Activated naive CD8-positive, alpha-beta T cell treated with anti-CD3 and anti-CD28 coated beads, Interleukin-2, amount 50 U/mL, for 24 hours (primary cell): ENCODE data around the gene ABHD16A.

ENCODE experiments used
- ATAC-seq: fragments of 150-1000 bp; cut with Tn5 transposase; one replicate; pipeline ENCODE4 v1.10.0; 2021
- DNase-seq: peaks from one replicate; pipeline ENCODE4 v3.0.0; 2021
- H3K27ac Mint-ChIP-seq: one replicate; pipeline ENCODE4 v1.8.0; 2021; ENCODE audit warnings: mild to moderate bottlenecking, mixed read lengths
- H3K27me3 Mint-ChIP-seq: one replicate; pipeline ENCODE4 v1.8.0; 2021; ENCODE audit warnings: mixed read lengths
- H3K36me3 Mint-ChIP-seq: one replicate; pipeline ENCODE4 v1.8.0; 2021; ENCODE audit warnings: low read depth, mixed read lengths
- H3K4me1 Mint-ChIP-seq: one replicate; pipeline ENCODE4 v1.8.0; 2021; ENCODE audit warnings: mixed read lengths
- H3K4me3 Mint-ChIP-seq: one replicate; pipeline ENCODE4 v1.8.0; 2021; ENCODE audit warnings: mild to moderate bottlenecking, moderate library complexity, mixed read lengths
- H3K9me3 Mint-ChIP-seq: one replicate; pipeline ENCODE4 v1.8.0; 2021; ENCODE audit warnings: mixed read lengths

ABHD16A gene

GRCh38 chr6:31725502-31726350, 22.6 kb upstream of the ABHD16A start:
- Mint-ChIP-seq H3K36me3 (peaks cover 14% of the 10 kb centered on the region), H3K4me1 (peaks cover 55% of the 10 kb centered on the region), H3K9me3 (no peaks in the 10 kb centered on the region), H3K4me3 (no peak overlapping the region), H3K27me3 (no peaks in the 10 kb centered on the region), H3K27ac (peak overlapping the region; percentile 24)
- ATAC-seq (no peak), DNase-seq (no peak)

GRCh38 chr6:31723980-31724691, 21.0 kb upstream of the ABHD16A start:
- Mint-ChIP-seq H3K27ac (no peak overlapping the region), H3K4me3 (no peak overlapping the region), H3K4me1 (peaks cover 42% of the 10 kb centered on the region), H3K27me3 (no peaks in the 10 kb centered on the region), H3K36me3 (peaks cover 9% of the 10 kb centered on the region), H3K9me3 (no peaks in the 10 kb centered on the region)
- ATAC-seq (no peak), DNase-seq (no peak)

- Mint-ChIP-seq H3K9me3 (no peaks in the 10 kb centered on the region), H3K4me1 (peaks cover 36% of the 10 kb centered on the region), H3K4me3 (no peak within 1 kb of the TSS), H3K27ac (no peak within 1 kb of the TSS), H3K36me3 (peaks cover 9% of the 10 kb centered on the region), H3K27me3 (no peaks in the 10 kb centered on the region)
- no peak for DNase-seq
- no peak for ATAC-seq
These were observed 20.3 kb upstream of the ABHD16A start, which contains the start of gene MPIG6B for GRCh38 chr6:31723245-31723979. Gene MPIG6B (plus strand): TSS chr6:31723373. CDS start chr6:31723384, 11 bp downstream.

GRCh38 chr6:31722173-31722572, 19.0 kb upstream of the ABHD16A start:
- H3K27me3 Mint-ChIP-seq, result no peaks in the 10 kb centered on the region
- H3K4me1 Mint-ChIP-seq, result peaks cover 24% of the 10 kb centered on the region
- H3K36me3 Mint-ChIP-seq, result peaks cover 4% of the 10 kb centered on the region
- peak; percentile 48 for ATAC-seq
- DNase-seq, result no peak
- H3K27ac Mint-ChIP-seq, result no peak overlapping the region
- no peaks in the 10 kb centered on the region for H3K9me3 Mint-ChIP-seq
- no peak overlapping the region for H3K4me3 Mint-ChIP-seq

- ATAC-seq, result no peak
- no peaks in the 10 kb centered on the region for H3K9me3 Mint-ChIP-seq
- H3K36me3 Mint-ChIP-seq, result peaks cover 4% of the 10 kb centered on the region
- no peak for DNase-seq
- no peaks in the 10 kb centered on the region for H3K27me3 Mint-ChIP-seq
- no peak within 1 kb of the TSS for H3K4me3 Mint-ChIP-seq
- H3K27ac Mint-ChIP-seq, result no peak within 1 kb of the TSS
- H3K4me1 Mint-ChIP-seq, result peaks cover 18% of the 10 kb centered on the region
These were observed 18.4 kb upstream of the ABHD16A start, which contains the start of gene LY6G6C for GRCh38 chr6:31721351-31722020. Gene LY6G6C (minus strand): TSS chr6:31721746. CDS start chr6:31721679, 67 bp downstream.

- Mint-ChIP-seq H3K27me3 (no peaks in the 10 kb centered on the region), H3K4me1 (peaks cover 7% of the 10 kb centered on the region), H3K4me3 (no peak overlapping the region), H3K36me3 (no peaks in the 10 kb centered on the region), H3K27ac (no peak overlapping the region), H3K9me3 (no peaks in the 10 kb centered on the region)
- ATAC-seq (no peak), DNase-seq (no peak)
These were observed 17.2 kb upstream of the ABHD16A start for GRCh38 chr6:31720196-31720770.

- no peaks in the 10 kb centered on the region for H3K9me3 Mint-ChIP-seq
- DNase-seq (no peak), ATAC-seq (no peak)
- H3K27ac Mint-ChIP-seq, result no peak overlapping the region
- no peak overlapping the region for H3K4me3 Mint-ChIP-seq
- H3K27me3 Mint-ChIP-seq, result no peaks in the 10 kb centered on the region
- H3K36me3 Mint-ChIP-seq, result no peaks in the 10 kb centered on the region
- H3K4me1 Mint-ChIP-seq, result peaks cover 7% of the 10 kb centered on the region
These were observed 15.9 kb upstream of the ABHD16A start for GRCh38 chr6:31719001-31719400.

- peaks cover 5% of the 10 kb centered on the region for H3K4me1 Mint-ChIP-seq
- H3K4me3 Mint-ChIP-seq, result no peak overlapping the region
- no peaks in the 10 kb centered on the region for H3K36me3 Mint-ChIP-seq
- no peak overlapping the region for H3K27ac Mint-ChIP-seq
- no peaks in the 10 kb centered on the region for H3K27me3 Mint-ChIP-seq
- no peaks in the 10 kb centered on the region for H3K9me3 Mint-ChIP-seq
- DNase-seq (no peak), ATAC-seq (no peak)
These were observed 15.1 kb upstream of the ABHD16A start for GRCh38 chr6:31718265-31718664.

GRCh38 chr6:31717499-31718222, 14.5 kb upstream of the ABHD16A start:
- no peaks in the 10 kb centered on the region for H3K9me3 Mint-ChIP-seq
- peaks cover 4% of the 10 kb centered on the region for H3K4me1 Mint-ChIP-seq
- no peak for DNase-seq
- ATAC-seq, result no peak
- no peak overlapping the region for H3K27ac Mint-ChIP-seq
- no peaks in the 10 kb centered on the region for H3K36me3 Mint-ChIP-seq
- H3K4me3 Mint-ChIP-seq, result no peak overlapping the region
- no peaks in the 10 kb centered on the region for H3K27me3 Mint-ChIP-seq

- DNase-seq, result no peak
- H3K4me3 Mint-ChIP-seq, result no peak within 1 kb of the TSS
- no peak for ATAC-seq
- H3K27ac Mint-ChIP-seq, result no peak within 1 kb of the TSS
- no peaks in the 10 kb centered on the region for H3K9me3 Mint-ChIP-seq
- H3K4me1 Mint-ChIP-seq, result peaks cover 10% of the 10 kb centered on the region
- no peaks in the 10 kb centered on the region for H3K36me3 Mint-ChIP-seq
- no peaks in the 10 kb centered on the region for H3K27me3 Mint-ChIP-seq
These were observed 12.2 kb upstream of the ABHD16A start, which contains the start of gene LY6G6D for GRCh38 chr6:31715022-31715958. Gene LY6G6D (plus strand): TSS chr6:31715348. CDS start chr6:31715356, 8 bp downstream.

GRCh38 chr6:31713991-31714684, 11.0 kb upstream of the ABHD16A start:
- H3K27me3 Mint-ChIP-seq, result no peaks in the 10 kb centered on the region
- no peak overlapping the region for H3K27ac Mint-ChIP-seq
- no peaks in the 10 kb centered on the region for H3K9me3 Mint-ChIP-seq
- ATAC-seq, result no peak
- H3K4me3 Mint-ChIP-seq, result no peak overlapping the region
- H3K4me1 Mint-ChIP-seq, result peaks cover 10% of the 10 kb centered on the region
- no peaks in the 10 kb centered on the region for H3K36me3 Mint-ChIP-seq
- DNase-seq, result no peak

GRCh38 chr6:31713465-31713864, 10.3 kb upstream of the ABHD16A start:
- Mint-ChIP-seq H3K9me3 (no peaks in the 10 kb centered on the region), H3K4me1 (peaks cover 10% of the 10 kb centered on the region), H3K27me3 (no peaks in the 10 kb centered on the region), H3K36me3 (no peaks in the 10 kb centered on the region), H3K4me3 (no peak overlapping the region), H3K27ac (no peak overlapping the region)
- ATAC-seq (no peak), DNase-seq (no peak)
